ENCODE results near the gene MCOLN2. TPM values are rescaled to one million over a fixed set of nuclear protein-coding genes. Genes with fewer than 3 reads are reported as not detected.
"Not testable (repeated sequence)": the region's sequence is repeated elsewhere in the genome, so short reads cannot be mapped to it uniquely, and the experiment has no call there.

MCOLN2 gene
- total RNA-seq: 10 to 100 TPM; 25.6 to 43.8 TPM

DNA sequence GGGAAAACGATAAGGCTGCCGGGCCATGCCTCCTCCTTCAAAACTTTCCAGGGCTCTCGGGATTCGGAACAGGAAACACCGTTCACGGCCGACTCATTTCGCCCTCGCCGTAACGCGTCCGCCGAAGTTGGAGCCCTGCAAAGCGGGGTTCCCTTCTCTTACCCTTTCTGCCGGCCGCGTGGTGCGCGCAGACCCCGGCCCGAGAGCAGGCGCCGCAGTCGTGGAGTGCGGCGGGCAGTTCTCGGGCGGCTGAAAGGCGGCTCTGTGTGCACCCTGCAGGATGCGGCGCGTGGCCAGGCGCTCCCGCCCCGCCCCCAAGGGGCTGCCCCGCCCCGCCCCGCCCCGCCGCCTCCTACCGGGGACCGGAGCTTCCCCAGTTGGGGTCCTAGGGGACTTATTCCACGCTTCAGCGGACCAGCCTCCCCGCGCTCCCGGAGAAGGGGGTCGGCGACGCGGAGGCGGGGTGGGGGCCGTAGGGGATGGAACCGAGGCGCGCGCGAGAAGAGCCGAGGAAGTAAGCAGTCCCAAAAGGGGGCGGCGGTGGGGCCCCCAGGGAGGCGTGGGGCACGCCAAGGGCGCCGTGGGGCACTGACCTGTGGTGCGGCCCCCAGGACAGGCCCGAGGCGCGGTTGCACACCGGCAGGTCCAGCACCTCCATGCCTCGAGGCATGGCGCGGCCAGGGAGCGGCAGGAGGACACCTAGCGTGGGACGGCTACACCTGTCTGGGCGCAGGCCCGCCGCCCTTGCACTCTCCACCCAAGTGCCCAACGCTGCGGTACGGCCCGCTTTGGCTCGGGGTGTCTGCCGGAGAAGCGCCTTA is at the start of gene MCOLN2:
TSS of gene MCOLN2 (minus strand) at position 268 of the 821 bp plus-strand sequence. CDS start at position 27, 241 bp downstream.
- Mint-ChIP-seq H3K4me1 (peaks cover 27% of the 10 kb centered on the region), H3K36me3 (ENCODE audit: low read depth) (peaks cover 35% of the 10 kb centered on the region), H3K4me3 (peak within 1 kb of the TSS; percentile 80), H3K27me3 (peaks cover 18% of the 10 kb centered on the region), H3K9me3 (no peaks in the 10 kb centered on the region), H3K27ac (peak within 1 kb of the TSS; percentile 93)
- ATAC-seq (replicated peaks): peak; percentile 60

GRCh38 chr1:85042413-85042812 is 45.5 kb upstream of the MCOLN2 start:
- ATAC-seq (replicated peaks): no peak
- no peaks in the 10 kb centered on the region for H3K36me3 Mint-ChIP-seq (ENCODE audit: low read depth)
- no peak overlapping the region for H3K27ac Mint-ChIP-seq
- H3K4me1 Mint-ChIP-seq: no peaks in the 10 kb centered on the region
- no peaks in the 10 kb centered on the region for H3K9me3 Mint-ChIP-seq
- peaks cover 29% of the 10 kb centered on the region for H3K27me3 Mint-ChIP-seq
- no peak overlapping the region for H3K4me3 Mint-ChIP-seq

DNA sequence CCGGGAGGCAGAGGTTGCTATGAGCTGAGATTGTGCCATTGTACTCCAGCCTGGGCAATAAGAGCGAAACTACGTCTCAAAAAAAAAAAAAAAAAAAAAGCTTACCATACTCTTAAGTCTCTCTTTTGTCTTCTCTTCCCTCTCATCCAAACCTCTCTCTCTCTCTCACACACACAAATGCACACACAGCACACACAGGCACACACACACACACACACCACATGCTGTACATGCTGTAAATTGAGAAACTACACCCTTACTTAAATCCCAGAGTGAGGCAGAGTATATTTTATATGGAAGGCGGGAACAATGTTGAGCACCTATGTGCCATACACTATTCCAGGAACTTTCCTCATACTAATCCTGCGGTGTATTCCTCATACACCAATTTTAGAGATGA is 44.9 kb upstream of the MCOLN2 start:
- Mint-ChIP-seq H3K9me3 (no peaks in the 10 kb centered on the region), H3K36me3 (ENCODE audit: low read depth) (no peaks in the 10 kb centered on the region), H3K4me1 (no peaks in the 10 kb centered on the region), H3K27me3 (peaks cover 24% of the 10 kb centered on the region), H3K4me3 (no peak overlapping the region), H3K27ac (no peak overlapping the region)
- ATAC-seq (replicated peaks): no peak

- no peaks in the 10 kb centered on the region for H3K4me1 Mint-ChIP-seq
- no peak overlapping the region for H3K4me3 Mint-ChIP-seq
- no peak overlapping the region for H3K27ac Mint-ChIP-seq
- H3K36me3 Mint-ChIP-seq (ENCODE audit: low read depth): no peaks in the 10 kb centered on the region
- H3K27me3 Mint-ChIP-seq: peaks cover 11% of the 10 kb centered on the region
- no peaks in the 10 kb centered on the region for H3K9me3 Mint-ChIP-seq
- ATAC-seq (replicated peaks): no peak
Observed at GRCh38 chr1:85033221-85033620, 36.3 kb upstream of the MCOLN2 start.

DNA sequence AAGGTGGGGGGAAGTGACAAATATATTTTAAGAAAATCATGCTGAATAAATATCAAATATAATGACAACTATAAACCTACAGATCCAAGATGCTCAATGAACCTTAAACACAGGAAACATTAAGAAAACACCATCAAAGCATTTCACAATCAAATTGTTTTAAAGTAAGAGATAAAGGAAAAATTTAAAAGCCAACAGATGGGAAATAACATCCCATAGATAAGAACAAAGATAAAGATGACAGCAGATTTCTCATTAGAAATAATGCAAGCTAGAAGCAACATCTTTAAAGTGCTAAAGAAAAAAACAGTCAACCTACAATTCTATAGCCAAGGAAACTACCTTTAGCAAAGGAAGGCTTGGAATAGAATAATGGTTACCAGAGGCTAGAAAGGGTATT is 33.6 kb upstream of the MCOLN2 start:
- Mint-ChIP-seq H3K9me3 (no peaks in the 10 kb centered on the region), H3K36me3 (ENCODE audit: low read depth) (no peaks in the 10 kb centered on the region), H3K4me3 (no peak overlapping the region), H3K27me3 (peaks cover 4% of the 10 kb centered on the region), H3K4me1 (peaks cover 9% of the 10 kb centered on the region), H3K27ac (no peak overlapping the region)
- ATAC-seq (replicated peaks): no peak

GRCh38 chr1:85028151-85028550 is 31.2 kb upstream of the MCOLN2 start:
- Mint-ChIP-seq H3K36me3 (ENCODE audit: low read depth) (no peaks in the 10 kb centered on the region), H3K9me3 (no peaks in the 10 kb centered on the region), H3K4me1 (peaks cover 9% of the 10 kb centered on the region), H3K27ac (no peak overlapping the region), H3K27me3 (peaks cover 4% of the 10 kb centered on the region), H3K4me3 (no peak overlapping the region)
- no peak for ATAC-seq (replicated peaks)

- peak; percentile 76 for ATAC-seq (replicated peaks)
- H3K9me3 Mint-ChIP-seq: no peaks in the 10 kb centered on the region
- peaks cover 9% of the 10 kb centered on the region for H3K4me1 Mint-ChIP-seq
- peak overlapping the region; percentile 2 for H3K4me3 Mint-ChIP-seq
- peak overlapping the region; percentile 47 for H3K27ac Mint-ChIP-seq
- peaks cover 4% of the 10 kb centered on the region for H3K27me3 Mint-ChIP-seq
- H3K36me3 Mint-ChIP-seq (ENCODE audit: low read depth): no peaks in the 10 kb centered on the region
Observed at GRCh38 chr1:85027242-85027983, 30.5 kb upstream of the MCOLN2 start.

DNA sequence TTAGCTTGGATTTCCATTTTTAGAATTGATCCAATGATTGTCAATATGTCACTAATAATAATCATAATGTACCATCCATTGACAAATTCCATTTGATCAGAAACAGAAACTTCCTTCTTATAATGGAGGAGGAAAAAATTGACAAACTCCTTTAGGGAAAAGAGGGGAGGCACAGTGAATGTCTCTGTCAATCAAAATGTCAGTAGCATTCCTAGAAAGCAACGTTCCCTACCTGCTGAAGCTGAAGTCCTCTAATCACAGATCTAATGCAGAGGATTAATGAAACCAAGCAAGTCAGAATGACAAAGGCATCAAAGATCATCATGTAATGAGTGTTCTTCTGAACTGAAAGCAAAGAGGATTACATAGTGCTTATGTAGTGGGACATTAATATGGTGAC is 29.0 kb upstream of the MCOLN2 start:
- Mint-ChIP-seq H3K4me1 (peaks cover 9% of the 10 kb centered on the region), H3K27me3 (peaks cover 4% of the 10 kb centered on the region), H3K36me3 (ENCODE audit: low read depth) (no peaks in the 10 kb centered on the region), H3K27ac (no peak overlapping the region), H3K4me3 (no peak overlapping the region), H3K9me3 (no peaks in the 10 kb centered on the region)
- no peak for ATAC-seq (replicated peaks)

- H3K36me3 Mint-ChIP-seq (ENCODE audit: low read depth): no peaks in the 10 kb centered on the region
- H3K27me3 Mint-ChIP-seq: no peaks in the 10 kb centered on the region
- no peak overlapping the region for H3K4me3 Mint-ChIP-seq
- no peak overlapping the region for H3K27ac Mint-ChIP-seq
- H3K9me3 Mint-ChIP-seq: no peaks in the 10 kb centered on the region
- ATAC-seq (replicated peaks): no peak
- peaks cover 9% of the 10 kb centered on the region for H3K4me1 Mint-ChIP-seq
Observed at GRCh38 chr1:85024736-85025135, 27.8 kb upstream of the MCOLN2 start.

DNA sequence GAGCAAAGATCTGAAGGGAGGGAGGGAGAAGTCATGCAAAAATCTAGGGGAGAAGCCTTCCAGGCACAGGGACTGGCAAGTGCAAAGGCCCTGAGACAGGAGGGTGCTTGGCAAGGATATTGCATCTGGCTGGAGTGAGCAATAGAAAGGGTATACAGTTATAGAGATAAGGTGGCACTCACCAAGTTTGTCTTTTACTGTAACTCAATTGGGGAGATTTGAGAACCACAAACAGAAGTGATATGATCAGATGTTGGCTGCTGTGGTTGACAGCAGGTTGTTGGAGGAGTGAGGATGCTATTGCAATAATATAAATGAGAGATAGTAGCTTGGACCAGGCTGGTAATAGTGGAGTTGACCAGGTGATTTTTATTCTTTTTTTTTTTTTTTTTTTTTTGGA is 25.8 kb upstream of the MCOLN2 start:
- no peaks in the 10 kb centered on the region for H3K27me3 Mint-ChIP-seq
- peaks cover 8% of the 10 kb centered on the region for H3K4me1 Mint-ChIP-seq
- no peak overlapping the region for H3K4me3 Mint-ChIP-seq
- H3K27ac Mint-ChIP-seq: no peak overlapping the region
- H3K9me3 Mint-ChIP-seq: no peaks in the 10 kb centered on the region
- no peaks in the 10 kb centered on the region for H3K36me3 Mint-ChIP-seq (ENCODE audit: low read depth)
- ATAC-seq (replicated peaks): no peak

DNA sequence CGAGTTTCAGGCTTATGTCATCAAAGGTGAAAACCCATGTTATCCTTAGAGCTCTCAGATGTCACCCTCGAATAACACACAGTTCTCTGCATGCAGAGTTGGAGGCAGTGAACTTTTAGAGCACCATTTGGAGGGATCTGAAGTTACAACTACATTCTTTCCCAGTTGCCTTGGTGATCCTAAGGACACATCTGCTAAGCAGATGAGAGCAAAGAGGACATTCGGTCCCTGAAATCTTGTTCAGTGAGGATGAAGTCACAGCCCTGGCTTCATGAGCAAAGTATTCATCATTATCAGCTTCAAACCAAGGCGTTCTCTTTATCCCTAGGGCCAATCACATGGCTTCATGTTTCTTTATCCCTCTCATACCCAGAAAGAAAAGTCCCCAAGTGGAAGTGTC is 23.1 kb upstream of the MCOLN2 start:
- Mint-ChIP-seq H3K4me3 (no peak overlapping the region), H3K4me1 (no peaks in the 10 kb centered on the region), H3K27ac (no peak overlapping the region), H3K9me3 (no peaks in the 10 kb centered on the region), H3K36me3 (ENCODE audit: low read depth) (no peaks in the 10 kb centered on the region), H3K27me3 (no peaks in the 10 kb centered on the region)
- ATAC-seq (replicated peaks): no peak

GRCh38 chr1:85015826-85016225 is 18.9 kb upstream of the MCOLN2 start:
- Mint-ChIP-seq H3K4me1 (no peaks in the 10 kb centered on the region), H3K27ac (no peak overlapping the region), H3K4me3 (no peak overlapping the region), H3K9me3 (no peaks in the 10 kb centered on the region), H3K27me3 (peaks cover 1% of the 10 kb centered on the region), H3K36me3 (ENCODE audit: low read depth) (no peaks in the 10 kb centered on the region)
- ATAC-seq (replicated peaks): no peak

DNA sequence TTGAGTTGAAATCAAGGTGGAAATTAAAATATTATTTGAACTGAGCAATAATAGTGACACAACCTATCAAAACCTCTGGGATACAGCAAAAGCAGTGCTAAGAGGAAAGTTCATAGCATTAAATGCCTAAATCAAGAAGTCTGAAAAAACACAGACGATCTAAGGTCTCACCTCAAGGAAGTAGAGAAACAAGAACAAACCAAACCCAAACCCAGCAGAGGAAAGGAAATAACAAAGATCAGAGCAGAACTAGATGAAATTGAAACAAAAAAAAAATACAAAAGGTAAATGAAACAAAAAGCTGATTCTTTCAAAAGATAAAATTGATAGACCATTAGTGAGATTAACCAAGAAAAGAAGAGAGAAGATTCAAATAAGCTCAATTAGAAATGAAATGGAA is 8.7 kb upstream of the MCOLN2 start:
- H3K27ac Mint-ChIP-seq; H3K4me3 Mint-ChIP-seq; H3K36me3 Mint-ChIP-seq (ENCODE audit: low read depth); H3K9me3 Mint-ChIP-seq; H3K4me1 Mint-ChIP-seq; H3K27me3 Mint-ChIP-seq; ATAC-seq (replicated peaks): not testable (repeated sequence)

- H3K4me1 Mint-ChIP-seq: peaks cover 6% of the 10 kb centered on the region
- peaks cover 4% of the 10 kb centered on the region for H3K9me3 Mint-ChIP-seq
- no peak for ATAC-seq (replicated peaks)
- H3K27me3 Mint-ChIP-seq: peaks cover 18% of the 10 kb centered on the region
- H3K27ac Mint-ChIP-seq: no peak overlapping the region
- no peak overlapping the region for H3K4me3 Mint-ChIP-seq
- peaks cover 11% of the 10 kb centered on the region for H3K36me3 Mint-ChIP-seq (ENCODE audit: low read depth)
Observed at GRCh38 chr1:85001742-85002141, 4.8 kb upstream of the MCOLN2 start.

GRCh38 chr1:84998642-84999280 is 1.8 kb upstream of the MCOLN2 start:
- peaks cover 16% of the 10 kb centered on the region for H3K4me1 Mint-ChIP-seq
- no peaks in the 10 kb centered on the region for H3K9me3 Mint-ChIP-seq
- H3K27me3 Mint-ChIP-seq: peaks cover 18% of the 10 kb centered on the region
- peaks cover 23% of the 10 kb centered on the region for H3K36me3 Mint-ChIP-seq (ENCODE audit: low read depth)
- peak overlapping the region; percentile 80 for H3K4me3 Mint-ChIP-seq
- peak; percentile 11 for ATAC-seq (replicated peaks)
- H3K27ac Mint-ChIP-seq: peak overlapping the region; percentile 37

All from activated T-helper 17 cell treated with anti-CD3 and anti-CD28 coated beads, Interleukin-2, amount 50 U/mL, for 72 hours (primary cell).